GM18951 (cell line): ENCODE data around the gene PRKG1.

Experiments
- POLR2A ChIP-seq: IDR thresholded peaks from 4 replicates; pipeline ENCODE4 v1.6.1; 2011; ENCODE audit warnings: mild to moderate bottlenecking; ENCODE audit not compliant: insufficient read length, insufficient read depth; ENCODE audit errors: extremely low read depth
- in situ Hi-C: fragments of 300-500 bp; cut with MboI; formaldehyde crosslinking; loops from one replicate; pipeline ENCODE4 v1.12.0; 2022; ENCODE audit warnings: low sequenced_read_pairs, mixed read lengths, inconsistent platforms; ENCODE audit not compliant: unreplicated experiment

PRKG1 gene

DNA sequence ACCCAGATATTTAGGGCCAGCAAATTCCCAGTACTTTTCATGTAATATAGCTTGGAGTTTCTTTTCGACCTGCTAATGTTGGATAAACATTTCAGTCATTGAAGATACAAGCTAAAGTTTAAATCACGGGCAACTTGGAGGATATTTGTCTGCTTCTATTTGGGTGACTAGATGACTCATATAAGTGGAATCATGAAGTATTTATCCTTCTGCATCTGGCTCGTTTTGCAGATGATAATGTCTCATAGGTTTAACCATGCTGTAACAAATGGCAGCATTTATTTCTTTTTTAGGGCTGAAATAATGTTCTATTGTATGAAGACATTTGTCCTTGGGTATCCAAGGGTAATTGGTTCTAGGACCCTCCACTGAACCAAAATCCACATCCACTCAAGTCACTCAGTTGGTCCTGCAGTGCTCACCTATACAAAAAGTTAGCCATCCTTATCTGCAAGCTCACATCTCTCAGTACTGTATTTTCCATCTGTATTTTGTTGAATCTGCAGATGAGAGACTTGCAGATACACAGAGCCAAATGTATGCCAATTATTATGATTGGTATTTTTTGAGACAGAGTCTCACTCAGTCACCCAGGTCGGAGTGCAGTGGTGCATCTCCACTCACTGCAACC, 812.3 kb downstream of the PRKG1 start:
- TF ChIP-seq POLR2A = no peak
- in situ Hi-C loops = no loop called here

DNA sequence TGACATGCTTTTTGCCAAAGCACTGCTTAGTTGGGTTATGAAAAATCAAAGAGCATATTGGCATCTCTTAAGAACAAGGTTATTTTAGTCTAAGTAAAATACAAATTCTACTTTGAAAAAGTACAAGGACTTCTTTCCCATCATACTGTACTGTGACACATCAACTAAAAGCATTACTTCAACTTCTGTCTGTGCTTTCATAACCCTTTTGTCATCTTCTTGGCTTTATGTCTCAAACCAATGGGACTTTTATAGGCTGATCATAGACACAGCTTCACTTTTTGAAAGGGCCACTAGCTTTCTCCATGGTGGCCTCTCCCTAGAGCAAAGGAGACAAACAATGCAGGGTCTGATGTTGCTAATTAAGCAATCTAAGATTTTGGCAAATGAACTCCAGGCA, 814.0 kb downstream of the PRKG1 start:
- in situ Hi-C loops = no loop called here

DNA sequence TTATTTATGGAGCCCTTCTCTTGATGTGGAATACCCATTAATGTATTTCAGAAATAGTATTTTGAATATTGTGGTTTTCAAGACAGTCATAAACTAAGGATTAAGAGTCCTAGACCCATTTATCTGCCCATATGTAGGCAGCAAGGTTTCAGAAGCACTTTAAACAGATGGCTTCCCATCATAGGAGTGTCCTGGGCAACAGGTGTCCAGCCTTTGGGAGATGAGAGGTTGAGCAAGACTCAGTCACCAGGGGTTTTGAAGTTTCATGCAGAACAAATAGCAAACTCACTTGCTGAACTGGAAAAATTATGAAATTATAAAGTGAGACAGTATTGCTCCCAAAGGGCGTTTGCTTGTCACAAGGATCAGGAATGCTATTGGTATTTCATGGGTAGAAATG, 818.0 kb downstream of the PRKG1 start:
- no peak for TF ChIP-seq POLR2A
- in situ Hi-C loops = no loop called here

More for the DNA sequence above, 814.0 kb downstream of the PRKG1 start:
- no peak for TF ChIP-seq POLR2A

- no peak for TF ChIP-seq POLR2A
- in situ Hi-C loops = no loop called here
These were observed 818.8 kb downstream of the PRKG1 start for GRCh38 chr10:51892965-51893658.

GRCh38 chr10:51894771-51895578, 820.7 kb downstream of the PRKG1 start:
- TF ChIP-seq POLR2A = no peak

DNA sequence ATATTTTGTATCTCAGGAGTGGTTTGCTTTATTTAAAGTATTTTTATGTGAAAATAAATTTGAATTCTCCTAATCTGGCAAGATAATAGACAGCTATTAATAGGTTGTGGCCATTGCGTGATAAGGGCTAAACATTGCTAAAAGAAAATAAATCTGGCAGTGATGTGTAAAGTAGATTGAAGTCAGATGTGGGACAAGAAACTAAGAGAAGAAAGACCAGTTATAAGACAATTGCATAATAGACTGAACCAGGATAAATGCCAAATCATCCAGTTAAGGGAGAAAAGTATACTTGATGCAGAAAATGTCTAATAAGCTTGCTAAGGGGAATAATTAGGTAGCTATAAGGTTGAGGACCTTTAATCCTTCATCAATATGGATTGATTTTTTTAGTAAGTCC, 822.6 kb downstream of the PRKG1 start:
- TF ChIP-seq POLR2A = no peak
- in situ Hi-C loops = no loop called here

More at GRCh38 chr10:51894771-51895578, 820.7 kb downstream of the PRKG1 start:
- in situ Hi-C loops = no loop called here

DNA sequence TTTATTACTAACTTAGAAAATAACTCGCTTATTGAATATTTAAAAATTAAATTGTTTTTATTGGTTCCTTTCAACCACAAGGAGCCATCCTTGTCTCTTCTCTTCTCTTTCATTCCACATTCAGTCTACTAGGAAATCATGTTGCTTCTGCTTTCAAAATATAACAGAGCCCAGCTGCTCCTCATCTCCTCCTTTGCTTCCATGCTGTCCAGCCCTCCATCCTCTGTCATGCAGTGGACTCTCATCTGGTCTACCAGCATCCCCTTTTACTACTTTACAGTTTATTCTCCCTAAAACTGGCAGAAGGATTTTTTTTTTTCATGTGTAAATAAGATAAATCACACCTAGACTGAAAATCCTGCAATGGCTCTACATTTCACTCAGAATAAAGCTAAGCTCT, 823.3 kb downstream of the PRKG1 start:
- no peak for TF ChIP-seq POLR2A
- in situ Hi-C loops = no loop called here

- in situ Hi-C loops = no loop called here
- TF ChIP-seq POLR2A = no peak
These were observed 825.9 kb downstream of the PRKG1 start for GRCh38 chr10:51900180-51900579.

GRCh38 chr10:51903675-51904074, 829.4 kb downstream of the PRKG1 start:
- in situ Hi-C loops = no loop called here
- TF ChIP-seq POLR2A = no peak

GRCh38 chr10:51905032-51905431, 830.7 kb downstream of the PRKG1 start:
- TF ChIP-seq POLR2A = no peak
- in situ Hi-C loops = no loop called here

DNA sequence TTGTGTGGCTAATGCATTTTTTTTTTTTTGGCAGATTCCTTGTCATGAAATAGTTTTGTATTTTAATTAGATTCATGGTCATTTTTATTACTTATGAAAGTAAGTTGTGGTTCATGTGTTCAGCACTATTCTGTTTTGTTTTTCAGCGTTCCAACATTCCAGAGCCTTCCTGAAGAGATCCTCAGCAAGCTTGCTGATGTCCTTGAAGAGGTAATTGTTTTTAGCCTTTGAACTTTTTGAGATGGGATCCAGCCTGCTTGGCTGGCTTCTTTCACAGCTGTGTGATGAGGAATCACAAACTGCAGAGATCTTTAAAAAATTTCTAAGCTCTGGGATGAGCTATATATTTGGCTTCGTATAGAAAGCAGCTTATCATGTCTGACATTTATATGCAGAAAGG, 833.1 kb downstream of the PRKG1 start:
- in situ Hi-C loops = no loop called here

GRCh38 chr10:51910189-51910588, 835.9 kb downstream of the PRKG1 start:
- no peak for TF ChIP-seq POLR2A
- in situ Hi-C loops = no loop called here

More for the DNA sequence above, 833.1 kb downstream of the PRKG1 start:
- TF ChIP-seq POLR2A = no peak

DNA sequence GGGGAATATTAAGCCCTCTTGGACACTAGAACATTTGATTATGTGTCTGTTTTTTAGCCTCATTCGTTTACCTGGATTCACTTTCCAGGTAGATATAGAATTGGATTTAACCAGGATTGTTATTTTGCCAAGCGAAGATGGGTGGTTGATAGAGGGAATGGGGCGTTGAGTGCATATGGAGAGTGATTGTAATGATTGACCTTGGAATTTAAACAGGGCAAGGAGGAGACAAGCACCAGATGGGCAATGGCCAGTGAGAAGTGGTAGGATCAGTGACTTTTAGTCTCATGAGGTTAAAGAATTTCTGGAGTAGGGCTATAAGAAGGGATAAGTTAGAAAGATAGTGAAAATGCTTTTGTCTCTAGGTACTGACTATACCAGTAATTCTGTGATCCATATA, 836.3 kb downstream of the PRKG1 start:
- no peak for TF ChIP-seq POLR2A
- in situ Hi-C loops = no loop called here

GRCh38 chr10:51911723-51912122, 837.4 kb downstream of the PRKG1 start:
- in situ Hi-C loops = no loop called here
- no peak for TF ChIP-seq POLR2A

- TF ChIP-seq POLR2A = no peak
- in situ Hi-C loops = no loop called here
These were observed 840.8 kb downstream of the PRKG1 start for GRCh38 chr10:51915031-51915542.
